IMR-90 (cell line): ENCODE measurements around the gene PHKG2.

Experiments
- BHLHE40 ChIP-seq: fragments of 150-350 bp; IDR thresholded peaks from 2 replicates; pipeline ENCODE4 v1.6.1; 2016; ENCODE audit warnings: mild to moderate bottlenecking, low read depth, low read length
- CEBPB ChIP-seq: IDR thresholded peaks from 2 replicates; pipeline ENCODE4 v1.6.1; 2012; ENCODE audit warnings: low read depth, low read length, improper control_type of control experiment
- CHD1 ChIP-seq: IDR thresholded peaks from 2 replicates; pipeline ENCODE4 v1.6.1; 2012; ENCODE audit warnings: low read depth, low read length, improper control_type of control experiment
- MAFK ChIP-seq: IDR thresholded peaks from 2 replicates; pipeline ENCODE4 v1.6.1; 2012; ENCODE audit warnings: low read depth, low read length, improper control_type of control experiment
- POLR2A ChIP-seq: IDR thresholded peaks from 2 replicates; pipeline ENCODE4 v1.6.1; 2012; ENCODE audit warnings: mild to moderate bottlenecking, low read depth, low read length
- RAD21 ChIP-seq: IDR thresholded peaks from 2 replicates; pipeline ENCODE4 v1.6.1; 2012; ENCODE audit warnings: low read length, improper control_type of control experiment
- RFX5 ChIP-seq: IDR thresholded peaks from 2 replicates; pipeline ENCODE4 v1.8.0; 2012; ENCODE audit warnings: low read depth, mild to moderate bottlenecking, low read length, moderate library complexity
- SMC3 ChIP-seq: fragments of 150-350 bp; IDR thresholded peaks from 2 replicates; pipeline ENCODE4 v1.6.1; 2016; ENCODE audit warnings: low read depth, mild to moderate bottlenecking, antibody characterized with exemption, low read length, moderate library complexity
- TF ChIP-seq, protein P1 (sequence below): conservative IDR thresholded peaks from 2 replicates; pipeline ENCODE4 v1.5.1; 2012; ENCODE audit warnings: mild to moderate bottlenecking, low read depth, low read length, improper control_type of control experiment
- TF ChIP-seq, protein P2 (sequence below): fragments of 150-350 bp; IDR thresholded peaks from 2 replicates; pipeline ENCODE4 v1.6.1; 2017; ENCODE audit warnings: mild to moderate bottlenecking, antibody characterized with exemption, low read length, low read depth
- TF ChIP-seq, protein P3 (sequence below): fragments of 150-350 bp; IDR thresholded peaks from 2 replicates; pipeline ENCODE4 v1.6.1; 2016; ENCODE audit warnings: low read depth, mild to moderate bottlenecking, low read length, moderate library complexity, borderline replicate concordance

DNA sequence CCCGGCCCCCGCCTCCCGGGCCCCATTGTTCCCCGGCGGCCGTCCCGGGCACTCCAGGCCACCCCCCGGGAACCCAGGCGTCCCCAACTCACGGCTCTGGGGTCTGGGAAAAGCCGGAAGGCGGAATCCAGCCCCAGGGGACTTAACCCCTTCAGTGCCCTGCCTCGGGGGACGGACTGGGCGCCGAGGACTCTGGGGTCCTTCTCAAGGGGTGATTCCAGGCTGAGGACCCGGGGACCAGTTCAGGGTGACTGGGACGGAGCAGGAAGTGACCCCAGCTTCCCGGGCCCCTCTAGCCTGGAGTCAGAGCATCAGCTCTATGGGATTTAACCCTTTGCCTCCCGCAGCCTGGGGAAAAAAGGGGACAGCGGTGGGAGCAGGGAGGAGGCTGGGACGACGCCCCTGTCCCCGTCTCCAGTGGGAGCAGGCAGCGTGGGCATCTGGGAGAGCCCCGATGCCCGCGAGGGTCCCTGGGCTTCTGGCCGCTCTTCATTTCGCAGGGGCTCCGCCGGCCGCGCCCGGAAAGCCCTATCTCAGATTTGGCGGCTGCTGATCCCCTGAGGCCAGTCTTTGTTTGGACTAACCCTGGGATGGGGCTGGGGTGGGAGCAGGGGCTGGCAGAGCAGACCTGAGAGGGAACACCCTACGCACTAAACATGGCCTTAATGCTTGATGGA, 38.8 kb downstream of the PHKG2 start, which contains the start of gene ZNF629:
- TF ChIP-seq, protein P1, sequence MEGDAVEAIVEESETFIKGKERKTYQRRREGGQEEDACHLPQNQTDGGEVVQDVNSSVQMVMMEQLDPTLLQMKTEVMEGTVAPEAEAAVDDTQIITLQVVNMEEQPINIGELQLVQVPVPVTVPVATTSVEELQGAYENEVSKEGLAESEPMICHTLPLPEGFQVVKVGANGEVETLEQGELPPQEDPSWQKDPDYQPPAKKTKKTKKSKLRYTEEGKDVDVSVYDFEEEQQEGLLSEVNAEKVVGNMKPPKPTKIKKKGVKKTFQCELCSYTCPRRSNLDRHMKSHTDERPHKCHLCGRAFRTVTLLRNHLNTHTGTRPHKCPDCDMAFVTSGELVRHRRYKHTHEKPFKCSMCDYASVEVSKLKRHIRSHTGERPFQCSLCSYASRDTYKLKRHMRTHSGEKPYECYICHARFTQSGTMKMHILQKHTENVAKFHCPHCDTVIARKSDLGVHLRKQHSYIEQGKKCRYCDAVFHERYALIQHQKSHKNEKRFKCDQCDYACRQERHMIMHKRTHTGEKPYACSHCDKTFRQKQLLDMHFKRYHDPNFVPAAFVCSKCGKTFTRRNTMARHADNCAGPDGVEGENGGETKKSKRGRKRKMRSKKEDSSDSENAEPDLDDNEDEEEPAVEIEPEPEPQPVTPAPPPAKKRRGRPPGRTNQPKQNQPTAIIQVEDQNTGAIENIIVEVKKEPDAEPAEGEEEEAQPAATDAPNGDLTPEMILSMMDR, result no peak
- TF ChIP-seq POLR2A (0 out of 2 replicates have a peak, but pooled peaks have one; percentile 22), CEBPB (no peak), MAFK (no peak), RFX5 (no peak), BHLHE40 (no peak), SMC3 (no peak), CHD1 (no peak), RAD21 (0 out of 2 replicates have a peak, but pooled peaks have one; percentile 3)
- TF ChIP-seq, protein P2, sequence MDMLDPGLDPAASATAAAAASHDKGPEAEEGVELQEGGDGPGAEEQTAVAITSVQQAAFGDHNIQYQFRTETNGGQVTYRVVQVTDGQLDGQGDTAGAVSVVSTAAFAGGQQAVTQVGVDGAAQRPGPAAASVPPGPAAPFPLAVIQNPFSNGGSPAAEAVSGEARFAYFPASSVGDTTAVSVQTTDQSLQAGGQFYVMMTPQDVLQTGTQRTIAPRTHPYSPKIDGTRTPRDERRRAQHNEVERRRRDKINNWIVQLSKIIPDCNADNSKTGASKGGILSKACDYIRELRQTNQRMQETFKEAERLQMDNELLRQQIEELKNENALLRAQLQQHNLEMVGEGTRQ, result no peak
- TF ChIP-seq, protein P3, sequence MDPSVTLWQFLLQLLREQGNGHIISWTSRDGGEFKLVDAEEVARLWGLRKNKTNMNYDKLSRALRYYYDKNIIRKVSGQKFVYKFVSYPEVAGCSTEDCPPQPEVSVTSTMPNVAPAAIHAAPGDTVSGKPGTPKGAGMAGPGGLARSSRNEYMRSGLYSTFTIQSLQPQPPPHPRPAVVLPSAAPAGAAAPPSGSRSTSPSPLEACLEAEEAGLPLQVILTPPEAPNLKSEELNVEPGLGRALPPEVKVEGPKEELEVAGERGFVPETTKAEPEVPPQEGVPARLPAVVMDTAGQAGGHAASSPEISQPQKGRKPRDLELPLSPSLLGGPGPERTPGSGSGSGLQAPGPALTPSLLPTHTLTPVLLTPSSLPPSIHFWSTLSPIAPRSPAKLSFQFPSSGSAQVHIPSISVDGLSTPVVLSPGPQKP, result no peak
